ENCODE data around the gene EVI5.
"Not testable (repeated sequence)": the region's sequence is repeated elsewhere in the genome, so short reads cannot be mapped to it uniquely, and the experiment has no call there.

EVI5 gene

GRCh38 chr1:92543131-92544055 lies 241.5 kb downstream of the EVI5 start:
- no peak for TF ChIP-seq CTCF (IDR thresholded peaks at IDR 0.05; ENCODE audit: low read depth, low read length)
- H3K4me3 ChIP-seq (ENCODE audit: low read depth, low read length), result no peak overlapping the region

GRCh38 chr1:92538413-92539061 lies 246.4 kb downstream of the EVI5 start:
- no peak for TF ChIP-seq CTCF (IDR thresholded peaks at IDR 0.05; ENCODE audit: low read depth, low read length)
- H3K4me3 ChIP-seq (ENCODE audit: low read depth, low read length), result no peak overlapping the region

- TF ChIP-seq CTCF (IDR thresholded peaks at IDR 0.05; ENCODE audit: low read depth, low read length), result no peak
- no peak overlapping the region for H3K4me3 ChIP-seq (ENCODE audit: low read depth, low read length)
Observed at GRCh38 chr1:92538048-92538412, 246.9 kb downstream of the EVI5 start.

- no peak overlapping the region for H3K4me3 ChIP-seq (ENCODE audit: low read depth, low read length)
- TF ChIP-seq CTCF (IDR thresholded peaks at IDR 0.05; ENCODE audit: low read depth, low read length), result no peak
Observed at GRCh38 chr1:92536980-92537884, 247.7 kb downstream of the EVI5 start.

- no peak for TF ChIP-seq CTCF (IDR thresholded peaks at IDR 0.05; ENCODE audit: low read depth, low read length)
- H3K4me3 ChIP-seq (ENCODE audit: low read depth, low read length), result no peak overlapping the region
Observed at GRCh38 chr1:92536211-92536979, 248.5 kb downstream of the EVI5 start.

GRCh38 chr1:92532371-92532770 lies 252.5 kb downstream of the EVI5 start:
- not testable (repeated sequence) for H3K4me3 ChIP-seq (ENCODE audit: low read depth, low read length)

GRCh38 chr1:92531939-92532338 lies 253.0 kb downstream of the EVI5 start:
- not testable (repeated sequence) for H3K4me3 ChIP-seq (ENCODE audit: low read depth, low read length)
